PC-9 (cell line): Measurements from ENCODE around the gene RAB10. TPM values are rescaled to one million over a fixed set of nuclear protein-coding genes. Genes with fewer than 3 reads are reported as not detected.

ENCODE experiments used
- BruUV-seq: library from RNA; stranded (reverse); fragments of 400-500 nt; replicated peaks from 2 replicates; lab custom pipeline; 2021; lab: Mats Ljungman, UMichigan
- CTCF ChIA-PET: fragments of 300-600 bp; sonication (Branson Sonifier 250); formaldehyde crosslinking; loops from one replicate; lab custom pipeline; 2022; ENCODE audit warnings: antibody characterized with exemption; lab: Charles Lee
- POLR2A ChIA-PET: fragments of 300-600 bp; sonication (Branson Sonifier 250); formaldehyde crosslinking; loops from one replicate; lab custom pipeline; 2022; ENCODE audit warnings: antibody characterized with exemption; ENCODE audit not compliant: unreplicated experiment; lab: Charles Lee
- DNase-seq, 2 experiments: peaks; one replicate each; pipeline versions ENCODE4 v3.0.0 to v3.0.0-alpha.2; 2015 to 2022; ENCODE audit warnings: mixed read lengths in 1 of 2
- H2AFZ ChIP-seq: fragments of 200-600 bp; sonication (generic); 2 replicates; pipeline ENCODE4 v1.8.1; 2017; ENCODE audit warnings: antibody characterized with exemption
- H3F3A ChIP-seq: fragments of 200-600 bp; sonication (generic); 2 replicates; pipeline ENCODE4 v1.8.1; 2017; ENCODE audit warnings: antibody characterized with exemption, mild to moderate bottlenecking, low read depth; ENCODE audit not compliant: insufficient read depth
- H3K27ac ChIP-seq: fragments of 200-600 bp; sonication (generic); 2 replicates; pipeline ENCODE4 v1.6.1; 2016; ENCODE audit warnings: mixed run types
- H3K27me3 ChIP-seq: fragments of 200-600 bp; sonication (generic); 2 replicates; pipeline ENCODE4 v1.6.1; 2016; ENCODE audit warnings: low read depth, mixed run types; ENCODE audit not compliant: insufficient read depth
- H3K36me3 ChIP-seq: fragments of 200-600 bp; sonication (generic); 2 replicates; pipeline ENCODE4 v1.6.1; 2016; ENCODE audit warnings: low read depth, mixed run types
- H3K4me1 ChIP-seq: fragments of 200-600 bp; sonication (generic); replicated peaks from 2 replicates; pipeline ENCODE4 v1.6.1; 2016; ENCODE audit warnings: mixed run types; ENCODE audit not compliant: insufficient read depth
- H3K4me2 ChIP-seq: fragments of 200-600 bp; sonication (generic); 2 replicates; pipeline ENCODE4 v1.6.1; 2017; ENCODE audit warnings: mixed run types
- H3K4me3 ChIP-seq: fragments of 200-600 bp; sonication (generic); 2 replicates; pipeline ENCODE4 v1.6.1; 2016; ENCODE audit warnings: mixed run types
- H3K79me2 ChIP-seq: fragments of 200-600 bp; sonication (generic); 2 replicates; pipeline ENCODE4 v1.6.1; 2017; ENCODE audit warnings: low read depth, mixed run types
- H3K9me2 ChIP-seq: fragments of 200-600 bp; sonication (generic); 2 replicates; pipeline ENCODE4 v1.8.1; 2017; ENCODE audit warnings: mild to moderate bottlenecking; ENCODE audit not compliant: insufficient read depth
- H3K9me3 ChIP-seq: fragments of 200-600 bp; sonication (generic); 2 replicates; pipeline ENCODE4 v1.8.1; 2016; ENCODE audit warnings: low read depth; ENCODE audit not compliant: insufficient read depth
- H4K20me1 ChIP-seq: fragments of 200-600 bp; sonication (generic); 2 replicates; pipeline ENCODE4 v1.8.1; 2017; ENCODE audit not compliant: insufficient read depth
- CTCF ChIP-seq: fragments of 200-600 bp; sonication (generic); conservative IDR thresholded peaks from 2 replicates; pipeline ENCODE4 v1.6.1; 2017; ENCODE audit warnings: mixed run types, antibody characterized with exemption, mild to moderate bottlenecking, moderate library complexity
- EZH2 ChIP-seq: fragments of 200-600 bp; sonication (generic); IDR thresholded peaks from 2 replicates; pipeline ENCODE4 v1.8.0; 2017; ENCODE audit warnings: antibody characterized with exemption, low read depth
- intact Hi-C: fragments of 100-400 bp; cut with micrococcal nuclease; formaldehyde crosslinking; loops from one replicate; pipeline ENCODE4 v1.10.0; 2022; ENCODE audit not compliant: unreplicated experiment
- total RNA-seq: library from RNA; stranded (reverse); gene quantifications from 2 replicates; pipeline ENCODE4 v1.2.3, GENCODE V29; 2021

The RAB10 gene
- total RNA-seq, 1 experiment from 2014 or later: 171 TPM

GRCh38 chr2:26179446-26179913, 145.6 kb downstream of the RAB10 start:
- no peaks in the 10 kb centered on the region for H3K79me2 ChIP-seq
- H3K27ac ChIP-seq: no peak overlapping the region
- no TSS peak for BruUV-seq
- H3K36me3 ChIP-seq: no peaks in the 10 kb centered on the region
- ChIA-PET POLR2A (no interaction called here), CTCF (no interaction called here)
- H3K4me1 ChIP-seq: no peaks in the 10 kb centered on the region
- peak overlapping the region; percentile 69; the same call in 1 of the 2 replicates for H3K4me2 ChIP-seq
- H3K27me3 ChIP-seq: no peaks in the 10 kb centered on the region
- H3K9me2 ChIP-seq: no peaks in the 10 kb centered on the region
- no peak for TF ChIP-seq EZH2
- no peak for TF ChIP-seq CTCF
- no peaks in the 10 kb centered on the region for H3F3A ChIP-seq
- intact Hi-C loops: no loop called here
- peak overlapping the region; percentile 54; the same call in 1 of the 2 replicates for H3K4me3 ChIP-seq
- no peaks in the 10 kb centered on the region for H3K9me3 ChIP-seq
- H2AFZ ChIP-seq: no peak overlapping the region
- no peaks in the 10 kb centered on the region for H4K20me1 ChIP-seq
- DNase-seq: no peak

- CTCF ChIA-PET: no interaction called here
- H4K20me1 ChIP-seq: no peaks in the 10 kb centered on the region
- BruUV-seq: no TSS peak
- no peaks in the 10 kb centered on the region for H3K9me2 ChIP-seq
- no peaks in the 10 kb centered on the region for H3K27me3 ChIP-seq
- no peak for TF ChIP-seq EZH2
- TF ChIP-seq CTCF: no peak
- intact Hi-C loops: no loop called here
- H3K4me3 ChIP-seq: no peak overlapping the region
- POLR2A ChIA-PET: no interaction called here
- no peak for DNase-seq
- no peak overlapping the region for H2AFZ ChIP-seq
- H3K9me3 ChIP-seq: no peaks in the 10 kb centered on the region
- no peaks in the 10 kb centered on the region for H3K4me1 ChIP-seq
- H3K79me2 ChIP-seq: no peaks in the 10 kb centered on the region
- H3F3A ChIP-seq: no peaks in the 10 kb centered on the region
- no peaks in the 10 kb centered on the region for H3K36me3 ChIP-seq
- H3K27ac ChIP-seq: no peak overlapping the region
- no peak overlapping the region for H3K4me2 ChIP-seq
Observed at GRCh38 chr2:26182441-26182840, 148.6 kb downstream of the RAB10 start.

GRCh38 chr2:26182887-26183630, 149.2 kb downstream of the RAB10 start:
- no peaks in the 10 kb centered on the region for H3F3A ChIP-seq
- ChIA-PET POLR2A (interaction anchor here (0.6 kb wide), 1 partner anchor 378 kb away, joined by 3 read pairs; no protein-coding TSS in a partner anchor), CTCF (no interaction called here)
- TF ChIP-seq CTCF (no peak), EZH2 (no peak)
- H4K20me1 ChIP-seq: no peaks in the 10 kb centered on the region
- no peak overlapping the region for H2AFZ ChIP-seq
- H3K27ac ChIP-seq: no peak overlapping the region
- H3K79me2 ChIP-seq: no peaks in the 10 kb centered on the region
- no peaks in the 10 kb centered on the region for H3K27me3 ChIP-seq
- H3K4me3 ChIP-seq: no peak overlapping the region
- no peak for DNase-seq
- H3K9me3 ChIP-seq: no peaks in the 10 kb centered on the region
- intact Hi-C loops: no loop called here
- BruUV-seq: no TSS peak
- H3K4me2 ChIP-seq: no peak overlapping the region
- no peaks in the 10 kb centered on the region for H3K4me1 ChIP-seq
- no peaks in the 10 kb centered on the region for H3K36me3 ChIP-seq
- H3K9me2 ChIP-seq: no peaks in the 10 kb centered on the region
